Measurements from ENCODE around the gene TRIM66. TPM values are rescaled to one million over a fixed set of nuclear protein-coding genes. Genes with fewer than 3 reads are reported as not detected.

The TRIM66 gene
- total and polyA plus RNA-seq, 2 donors (not counting 3 experiments of a cell fraction or from before 2014, with no cell fraction given): 5.5 to 11.7 TPM

DNA sequence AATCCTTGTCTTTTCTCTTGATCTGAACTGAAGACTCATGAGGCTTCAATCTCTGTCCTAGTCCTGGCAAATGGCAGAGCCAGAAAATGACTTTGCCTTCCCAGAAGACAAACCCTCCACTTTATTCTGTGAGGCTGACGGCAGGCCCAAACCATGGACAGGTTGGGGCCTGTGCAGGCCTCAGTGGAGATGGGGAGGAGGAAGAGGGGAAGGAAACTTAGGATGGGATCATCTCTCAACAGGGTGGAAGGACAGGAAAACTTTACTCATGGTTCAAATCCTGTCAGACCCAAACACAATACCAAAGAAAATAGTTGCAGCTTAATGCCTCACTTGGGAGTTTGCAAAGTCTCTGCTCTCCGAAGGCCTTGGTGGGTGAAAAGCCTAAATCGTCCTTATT is 10.0 kb upstream of the TRIM66 start:
- BruUV-seq (replicated peaks): no TSS peak
- Histone ChIP-seq H3K4me1 (ENCODE audit: control insufficient read depth, extremely low read depth, insufficient read depth, low read length) (peaks cover 19% of the 10 kb centered on the region), H3K4me3 (replicated peaks in 1 of 3; ENCODE audit: insufficient read depth in 1 of 3, low read depth in 1 of 3, low read length in 3 of 3) (no peak overlapping the region), H4K20me1 (replicated peaks; ENCODE audit: control insufficient read depth, extremely low read depth, insufficient read depth, low read length) (no peaks in the 10 kb centered on the region), H3K9me3 (replicated peaks; ENCODE audit: control insufficient read depth, insufficient read depth, low read length) (no peaks in the 10 kb centered on the region), H3K27me3 (ENCODE audit: control insufficient read depth in 2 of 2, insufficient read depth in 2 of 2, low read length in 2 of 2) (no peaks in the 10 kb centered on the region), H3K9ac (replicated peaks; ENCODE audit: extremely low read depth, insufficient read depth, low read length) (no peak overlapping the region), H2AFZ (ENCODE audit: low read depth, low read length) (no peak overlapping the region), H3K36me3 (ENCODE audit: control insufficient read depth in 2 of 2, extremely low read depth in 1 of 2, insufficient read depth in 2 of 2, low read length in 2 of 2) (peaks cover 2 to 7% of the 10 kb centered on the region in 2 experiments), H3K79me2 (ENCODE audit: control insufficient read depth, insufficient read depth, low read length) (no peaks in the 10 kb centered on the region), H3K27ac (ENCODE audit: insufficient read depth, low read depth, low read length) (no peak overlapping the region), H3K9me1 (replicated peaks; ENCODE audit: control insufficient read depth, extremely low read depth, insufficient read depth, low read length) (no peaks in the 10 kb centered on the region), H3K4me2 (ENCODE audit: insufficient read depth, low read length) (no peak overlapping the region)
- FAIRE-seq (no peak), DNase-seq (ENCODE audit: low read depth, low spot score) (no peak)
- ChIA-PET POLR2A (no interaction called here), CTCF (interaction anchor here (0.8 to 1.2 kb wide), 2 partner anchors 76 to 103 kb away, joined by 3 read pairs; no protein-coding TSS in a partner anchor)
- dilution Hi-C loops (cut with MboI; ENCODE audit: extremely low pct_ligation_motif_present, low sequenced_read_pairs): no loop called here
- intact Hi-C loops (cut with micrococcal nuclease): no loop called here
- TF ChIP-seq MYC (IDR thresholded peaks at IDR 0.05; ENCODE audit: low read depth, low read length) (no peak), EZH2 (IDR thresholded peaks at IDR 0.05; ENCODE audit: borderline replicate concordance, low read depth, low read length, severe bottlenecking) (no peak), JUN (IDR thresholded peaks at IDR 0.05; ENCODE audit: borderline replicate concordance, insufficient read depth, insufficient read length, low read depth) (no peak), POLR2AphosphoS5 (IDR thresholded peaks at IDR 0.05; ENCODE audit: insufficient read depth, low read depth, low read length) (no peak)
- TF ChIP-seq, protein P1, sequence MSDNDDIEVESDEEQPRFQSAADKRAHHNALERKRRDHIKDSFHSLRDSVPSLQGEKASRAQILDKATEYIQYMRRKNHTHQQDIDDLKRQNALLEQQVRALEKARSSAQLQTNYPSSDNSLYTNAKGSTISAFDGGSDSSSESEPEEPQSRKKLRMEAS (IDR thresholded peaks at IDR 0.05; ENCODE audit: insufficient read depth, insufficient read length): no peak
- TF ChIP-seq, protein P2, sequence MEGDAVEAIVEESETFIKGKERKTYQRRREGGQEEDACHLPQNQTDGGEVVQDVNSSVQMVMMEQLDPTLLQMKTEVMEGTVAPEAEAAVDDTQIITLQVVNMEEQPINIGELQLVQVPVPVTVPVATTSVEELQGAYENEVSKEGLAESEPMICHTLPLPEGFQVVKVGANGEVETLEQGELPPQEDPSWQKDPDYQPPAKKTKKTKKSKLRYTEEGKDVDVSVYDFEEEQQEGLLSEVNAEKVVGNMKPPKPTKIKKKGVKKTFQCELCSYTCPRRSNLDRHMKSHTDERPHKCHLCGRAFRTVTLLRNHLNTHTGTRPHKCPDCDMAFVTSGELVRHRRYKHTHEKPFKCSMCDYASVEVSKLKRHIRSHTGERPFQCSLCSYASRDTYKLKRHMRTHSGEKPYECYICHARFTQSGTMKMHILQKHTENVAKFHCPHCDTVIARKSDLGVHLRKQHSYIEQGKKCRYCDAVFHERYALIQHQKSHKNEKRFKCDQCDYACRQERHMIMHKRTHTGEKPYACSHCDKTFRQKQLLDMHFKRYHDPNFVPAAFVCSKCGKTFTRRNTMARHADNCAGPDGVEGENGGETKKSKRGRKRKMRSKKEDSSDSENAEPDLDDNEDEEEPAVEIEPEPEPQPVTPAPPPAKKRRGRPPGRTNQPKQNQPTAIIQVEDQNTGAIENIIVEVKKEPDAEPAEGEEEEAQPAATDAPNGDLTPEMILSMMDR (IDR thresholded peaks at IDR 0.05; ENCODE audit: extremely low read depth in 1 of 2, insufficient read depth in 1 of 2, low read depth in 1 of 2, low read length in 2 of 2): no peak

All from endothelial cell of umbilical vein (primary cell).